Sigmoid colon (tissue), 7 donors: Measurements from ENCODE around the gene STK17A. TPM values are rescaled to one million over a fixed set of nuclear protein-coding genes. Genes with fewer than 3 reads are reported as not detected.

Experiments
- DNase-seq: peaks from one replicate; pipeline ENCODE4 v3.0.0-alpha.2; 2019
- H3K27ac ChIP-seq, 4 donors: fragments of 200-600 bp; sonication (generic); one replicate each; pipeline ENCODE4 v1.5.1; 2016 to 2019; ENCODE audit warnings: mild to moderate bottlenecking in 1 of 4
- H3K27me3 ChIP-seq, 3 donors: fragments of 200-600 bp; sonication (generic); one replicate each; pipeline ENCODE4 v1.5.1; 2019; ENCODE audit warnings: mild to moderate bottlenecking in 1 of 3
- H3K36me3 ChIP-seq, 4 donors: fragments of 200-600 bp; sonication (generic); one replicate each; pipeline ENCODE4 v1.5.1; 2016 to 2019
- H3K4me1 ChIP-seq, 4 donors: fragments of 200-600 bp; sonication (generic); one replicate each; pipeline ENCODE4 v1.5.1; 2017 to 2019
- H3K4me3 ChIP-seq, 4 donors: fragments of 200-600 bp; sonication (generic); one replicate each; pipeline ENCODE4 v1.5.1; 2017 to 2019; ENCODE audit warnings: mild to moderate bottlenecking in 2 of 4, moderate library complexity in 1 of 4
- H3K9me3 ChIP-seq, 4 donors: fragments of 200-600 bp in 3 of 4; sonication (generic) in 3 of 4; one replicate each; pipeline versions ENCODE4 v1.5.1 to v1.6.1; 2013 to 2019
- EP300 ChIP-seq, 4 donors: sonication (generic); formaldehyde crosslinking; IDR thresholded peaks; one replicate each; pipeline ENCODE4 v1.6.1; 2017; ENCODE audit warnings: antibody characterized with exemption in 4 of 4
- POLR2A ChIP-seq, 2 donors: fragments of 450-650 bp; IDR thresholded peaks; one replicate each; pipeline ENCODE4 v1.6.1; 2016; ENCODE audit warnings: antibody characterized with exemption in 2 of 2, mild to moderate bottlenecking in 2 of 2, moderate library complexity in 2 of 2
- POLR2AphosphoS5 ChIP-seq, 4 donors: sonication (generic); formaldehyde crosslinking; IDR thresholded peaks; one replicate each; pipeline ENCODE4 v1.6.1; 2017; ENCODE audit warnings: antibody characterized with exemption in 4 of 4
- WGBS, 2 donors: extraction: QIAGEN DNeasy Blood & Tissue Kit; methylation state at CpG; one replicate each; pipeline ENCODE4 v1.1.7; 2013; 5-methylcytosine and 5-hydroxymethylcytosine counted together
- intact Hi-C: fragments of 100-400 bp; cut with DNase I; formaldehyde crosslinking; loops from one replicate; pipeline ENCODE4 v1.15.1; 2023
- polyA plus RNA-seq, 3 donors: library from polyadenylated mRNA; stranded (reverse); fragments of 200-250 nt; gene quantifications; one replicate each; pipeline ENCODE4 v1.2.3, GENCODE V29; 2013
- total RNA-seq, 4 donors: library from RNA; depleted of rRNA; stranded (reverse); fragments of >200 nt; gene quantifications; one replicate each; pipeline ENCODE4 v1.1.0, GENCODE V29; 2016
- TF ChIP-seq, protein P1 (sequence below), 4 experiments: fragments of 450-650 bp in 3 of 4; fragments of 200-600 bp in 1 of 4; IDR thresholded peaks; one replicate each; pipeline ENCODE4 v1.5.1; 2016 to 2019; ENCODE audit warnings: antibody characterized with exemption in 4 of 4, mild to moderate bottlenecking in 3 of 4, moderate library complexity in 2 of 4
- donor health status: healthy with polysubstance abuse.
- donor health status: Bipolar disorder and iron deficiency.
- donor health status: healthy.

STK17A gene
- total and polyA plus RNA-seq, 7 donors = 9.3 to 29.6 (median 16.8) TPM

DNA sequence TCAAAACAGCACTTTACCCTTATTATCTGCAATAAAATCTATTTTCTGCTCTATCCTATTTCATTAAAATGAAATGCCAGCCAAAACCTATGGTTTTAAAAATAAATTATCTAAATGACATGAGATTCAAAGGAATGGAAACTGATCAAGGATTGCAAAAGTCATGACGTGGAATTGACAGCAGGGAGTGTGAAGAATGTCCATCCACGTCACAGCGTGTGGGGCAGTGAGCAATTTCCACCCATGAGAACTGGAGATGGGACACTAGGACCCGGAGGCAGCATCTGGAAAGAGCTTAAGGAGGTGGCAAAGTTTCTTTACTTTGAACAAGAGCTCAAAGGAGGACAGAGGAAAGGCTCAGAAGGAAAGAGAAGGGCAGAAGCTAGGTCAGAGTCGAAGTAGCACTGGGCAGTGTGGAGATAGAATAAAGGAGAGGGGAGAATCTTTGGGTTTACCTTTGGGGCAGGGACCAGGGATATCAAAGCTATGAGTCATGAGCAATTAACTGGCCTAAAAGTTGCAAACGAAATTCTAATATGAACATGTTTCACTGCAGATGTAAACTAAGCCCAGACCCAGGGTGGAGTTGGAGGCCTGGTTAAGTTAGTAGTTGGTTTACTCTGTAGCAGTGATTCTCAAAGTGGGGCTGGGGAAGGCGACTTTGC lies 24.9 kb upstream of the STK17A start:
- Histone ChIP-seq H3K4me1 (peaks cover 0 to 8% (median 0%) of the 10 kb centered on the region in 4 donors), H3K4me3 (no peak overlapping the region), H3K36me3 (no peaks in the 10 kb centered on the region), H3K27ac (no peak overlapping the region), H3K27me3 (no peaks in the 10 kb centered on the region), H3K9me3 (no peaks in the 10 kb centered on the region)
- DNase-seq = no peak
- intact Hi-C loops = no loop called here
- 75 to 87% methylated on average over 7 of the region's 7 CpGs for WGBS, 2 donors
- TF ChIP-seq EP300 (IDR thresholded peaks at IDR 0.05) = no peak
- no peak for TF ChIP-seq POLR2AphosphoS5 (IDR thresholded peaks at IDR 0.05)
- TF ChIP-seq POLR2A (IDR thresholded peaks at IDR 0.05) = no peak
- TF ChIP-seq, protein P1, sequence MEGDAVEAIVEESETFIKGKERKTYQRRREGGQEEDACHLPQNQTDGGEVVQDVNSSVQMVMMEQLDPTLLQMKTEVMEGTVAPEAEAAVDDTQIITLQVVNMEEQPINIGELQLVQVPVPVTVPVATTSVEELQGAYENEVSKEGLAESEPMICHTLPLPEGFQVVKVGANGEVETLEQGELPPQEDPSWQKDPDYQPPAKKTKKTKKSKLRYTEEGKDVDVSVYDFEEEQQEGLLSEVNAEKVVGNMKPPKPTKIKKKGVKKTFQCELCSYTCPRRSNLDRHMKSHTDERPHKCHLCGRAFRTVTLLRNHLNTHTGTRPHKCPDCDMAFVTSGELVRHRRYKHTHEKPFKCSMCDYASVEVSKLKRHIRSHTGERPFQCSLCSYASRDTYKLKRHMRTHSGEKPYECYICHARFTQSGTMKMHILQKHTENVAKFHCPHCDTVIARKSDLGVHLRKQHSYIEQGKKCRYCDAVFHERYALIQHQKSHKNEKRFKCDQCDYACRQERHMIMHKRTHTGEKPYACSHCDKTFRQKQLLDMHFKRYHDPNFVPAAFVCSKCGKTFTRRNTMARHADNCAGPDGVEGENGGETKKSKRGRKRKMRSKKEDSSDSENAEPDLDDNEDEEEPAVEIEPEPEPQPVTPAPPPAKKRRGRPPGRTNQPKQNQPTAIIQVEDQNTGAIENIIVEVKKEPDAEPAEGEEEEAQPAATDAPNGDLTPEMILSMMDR (IDR thresholded peaks at IDR 0.05) = no peak

DNA sequence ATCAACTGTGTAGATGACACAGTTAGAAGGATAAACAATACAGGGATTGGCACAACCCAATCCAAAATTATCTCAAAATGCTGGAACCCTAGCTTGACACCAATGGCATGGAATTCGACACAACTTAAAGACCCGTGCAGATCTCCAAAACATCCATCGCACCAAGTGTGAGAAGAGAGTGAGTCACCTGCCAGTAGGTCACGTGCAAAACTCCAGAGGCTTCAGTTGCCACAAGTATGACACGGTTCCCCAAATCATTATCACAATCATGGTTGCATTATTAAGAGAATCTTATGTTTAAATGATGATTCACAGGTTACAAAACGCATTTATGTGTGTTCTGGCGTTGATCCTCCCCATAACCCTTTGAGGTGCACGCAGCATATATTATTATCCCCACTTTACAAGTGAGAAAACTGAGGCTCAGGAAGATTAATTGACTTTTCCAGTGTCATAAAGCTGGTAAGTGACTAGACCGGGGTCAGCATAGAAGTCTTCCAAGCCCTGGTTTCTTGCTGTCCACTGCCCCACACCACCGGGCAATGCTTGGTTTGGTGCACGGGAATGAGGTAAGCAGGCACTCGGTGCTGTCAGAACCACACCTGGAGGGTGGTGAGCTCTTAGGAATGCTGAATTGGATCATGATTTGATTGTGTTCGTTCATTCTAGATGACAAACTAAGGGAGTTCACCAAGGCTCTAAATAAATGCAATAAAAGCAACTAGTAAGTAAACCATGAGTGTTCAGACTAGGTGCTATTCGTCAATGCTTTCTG lies 23.6 kb upstream of the STK17A start:
- peaks cover 0 to under 1% (median 0%) of the 10 kb centered on the region in 4 donors for H3K4me1 ChIP-seq
- H3K4me3 ChIP-seq = no peak overlapping the region
- H3K27ac ChIP-seq = no peak overlapping the region
- TF ChIP-seq EP300 (IDR thresholded peaks at IDR 0.05) = no peak
- TF ChIP-seq, protein P1 (IDR thresholded peaks at IDR 0.05) = no peak
- no peak for TF ChIP-seq POLR2AphosphoS5 (IDR thresholded peaks at IDR 0.05)
- no peak for TF ChIP-seq POLR2A (IDR thresholded peaks at IDR 0.05)
- WGBS, 2 donors = 87 to 90% methylated on average over 14 of the region's 14 CpGs
- intact Hi-C loops = no loop called here
- DNase-seq = no peak
- H3K9me3 ChIP-seq = no peaks in the 10 kb centered on the region
- H3K27me3 ChIP-seq = no peaks in the 10 kb centered on the region
- no peaks in the 10 kb centered on the region for H3K36me3 ChIP-seq

DNA sequence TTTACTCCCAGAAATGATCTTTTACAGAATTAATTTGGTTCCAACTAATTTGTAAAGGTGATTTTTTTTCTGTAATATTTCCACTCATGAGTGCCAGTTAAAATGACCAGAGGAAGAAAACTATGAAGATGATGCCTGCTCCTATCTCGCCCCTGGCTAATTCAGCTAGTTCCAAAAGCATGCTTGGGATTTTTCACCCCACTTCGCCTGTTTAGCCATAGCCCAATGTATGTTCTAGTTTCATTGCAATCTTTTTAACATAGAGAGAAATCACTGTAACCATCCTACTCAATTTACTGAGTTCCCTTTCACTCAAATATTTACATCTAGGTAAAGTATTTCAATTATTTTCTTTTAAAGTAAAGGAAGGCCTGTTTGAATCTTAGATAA lies 23.0 kb upstream of the STK17A start:
- no peak overlapping the region for H3K27ac ChIP-seq
- no peaks in the 10 kb centered on the region for H3K27me3 ChIP-seq
- no peak for TF ChIP-seq POLR2A (IDR thresholded peaks at IDR 0.05)
- 92 to 93% methylated on average over 2 of the region's 2 CpGs for WGBS, 2 donors
- intact Hi-C loops = no loop called here
- H3K4me1 ChIP-seq = no peaks in the 10 kb centered on the region
- no peak overlapping the region for H3K4me3 ChIP-seq
- no peak for DNase-seq
- H3K36me3 ChIP-seq = no peaks in the 10 kb centered on the region
- no peaks in the 10 kb centered on the region for H3K9me3 ChIP-seq

DNA sequence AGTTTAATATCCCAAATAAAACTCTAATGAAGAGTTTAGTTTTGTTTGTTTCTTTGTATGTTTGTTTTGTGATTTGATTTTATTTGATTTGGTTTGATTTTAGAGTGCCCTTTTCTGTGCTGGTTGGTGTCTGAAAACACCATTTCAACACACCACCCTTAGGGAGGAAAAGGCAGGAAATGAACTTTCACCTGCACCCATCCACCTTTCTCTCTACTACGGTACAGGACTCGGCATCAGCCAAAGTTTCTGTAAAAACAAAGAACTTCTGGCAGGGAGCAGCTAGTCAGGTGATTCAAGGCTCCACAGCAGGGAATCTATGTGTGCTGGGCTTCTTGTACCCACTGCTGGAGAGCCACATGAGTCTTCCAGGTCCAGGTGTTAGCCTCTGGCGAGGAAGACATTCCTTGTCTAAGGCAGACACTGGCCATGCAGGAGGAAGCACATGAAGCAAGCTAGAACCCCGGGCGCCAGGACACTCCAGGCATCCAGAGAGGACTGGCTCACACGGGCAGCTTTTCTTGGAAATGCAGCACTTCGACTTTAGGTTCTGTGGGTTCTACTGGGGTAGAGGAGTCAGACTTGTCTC lies 22.1 kb upstream of the STK17A start:
- Histone ChIP-seq H3K27me3 (no peaks in the 10 kb centered on the region), H3K27ac (no peak overlapping the region), H3K9me3 (no peaks in the 10 kb centered on the region), H3K4me1 (no peaks in the 10 kb centered on the region), H3K4me3 (no peak overlapping the region), H3K36me3 (no peaks in the 10 kb centered on the region)
- 74 to 89% methylated on average over 7 of the region's 7 CpGs for WGBS, 2 donors
- TF ChIP-seq, protein P1 (IDR thresholded peaks at IDR 0.05) = no peak
- TF ChIP-seq POLR2A (IDR thresholded peaks at IDR 0.05) (no peak), POLR2AphosphoS5 (IDR thresholded peaks at IDR 0.05) (no peak), EP300 (IDR thresholded peaks at IDR 0.05) (no peak)
- intact Hi-C loops = no loop called here
- DNase-seq = no peak

DNA sequence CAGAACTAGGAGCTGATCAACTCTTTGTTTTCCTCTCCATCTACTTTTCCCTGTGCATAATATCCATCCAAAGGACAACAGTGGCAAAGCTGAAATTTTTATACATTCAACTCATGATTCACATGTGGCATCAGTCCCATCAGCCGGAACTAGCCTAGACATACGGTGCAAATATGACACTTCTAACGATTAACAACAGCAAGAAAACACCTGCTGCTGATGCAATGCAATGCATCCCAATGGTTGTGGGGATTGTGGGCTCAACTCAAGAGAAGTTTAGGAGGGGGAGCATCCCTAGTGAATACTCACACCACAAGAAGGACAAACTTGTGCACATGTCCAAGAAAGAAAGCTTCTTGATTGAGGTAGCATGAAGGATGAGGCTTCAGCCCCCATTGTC lies 20.5 kb upstream of the STK17A start:
- Histone ChIP-seq H3K27me3 (no peaks in the 10 kb centered on the region), H3K36me3 (no peaks in the 10 kb centered on the region), H3K4me1 (no peaks in the 10 kb centered on the region), H3K27ac (no peak overlapping the region), H3K4me3 (no peak overlapping the region), H3K9me3 (no peaks in the 10 kb centered on the region)
- intact Hi-C loops = no loop called here
- no peak for DNase-seq
- 89% methylated on average over 3 of the region's 3 CpGs for WGBS, 2 donors
- TF ChIP-seq POLR2AphosphoS5 (IDR thresholded peaks at IDR 0.05) (no peak), POLR2A (IDR thresholded peaks at IDR 0.05) (no peak), EP300 (IDR thresholded peaks at IDR 0.05) (no peak)
- TF ChIP-seq, protein P1 (IDR thresholded peaks at IDR 0.05) = no peak
